OCI-LY1 (cell line): ENCODE measurements around the gene FAM53B.
A peak's percentile ranks its signal among the peaks of the same experiment; 100 is the strongest.

Source experiments
- H2AFZ ChIP-seq: fragments of 200-600 bp; sonication (generic), shearing (Covaris generic); 2 replicates; pipeline ENCODE4 v1.6.0; 2014; ENCODE audit warnings: antibody characterized with exemption, mild to moderate bottlenecking, low read length
- H3F3A ChIP-seq: fragments of 200-600 bp; sonication (generic), shearing (Covaris generic); 2 replicates; pipeline ENCODE4 v1.6.0; 2014; ENCODE audit warnings: mild to moderate bottlenecking, antibody characterized with exemption, low read length, moderate library complexity; ENCODE audit not compliant: insufficient read depth
- H3K27ac ChIP-seq: fragments of 200-600 bp; sonication (generic); 2 replicates; pipeline ENCODE4 v1.5.1; 2014; ENCODE audit warnings: low read length, mixed run types, mild to moderate bottlenecking, low read depth; ENCODE audit not compliant: poor library complexity, severe bottlenecking
- H3K27me3 ChIP-seq: fragments of 200-600 bp; sonication (generic); 2 replicates; pipeline ENCODE4 v1.6.0; 2014; ENCODE audit warnings: antibody characterized with exemption, mild to moderate bottlenecking, low read length, moderate library complexity; ENCODE audit not compliant: insufficient read depth
- H3K36me3 ChIP-seq: fragments of 200-600 bp; sonication (generic); 2 replicates; pipeline ENCODE4 v1.6.1; 2014; ENCODE audit warnings: mild to moderate bottlenecking, antibody characterized with exemption, low read length, moderate library complexity, mixed read lengths; ENCODE audit not compliant: insufficient read depth
- H3K4me1 ChIP-seq: fragments of 200-600 bp; sonication (generic); 2 replicates; pipeline ENCODE4 v1.5.1; 2014; ENCODE audit warnings: mild to moderate bottlenecking, low read length, moderate library complexity; ENCODE audit not compliant: insufficient read depth, severe bottlenecking
- H3K4me2 ChIP-seq: fragments of 200-600 bp; sonication (generic), shearing (Covaris generic); 2 replicates; pipeline ENCODE4 v1.6.1; 2014; ENCODE audit warnings: low read length
- H3K4me3 ChIP-seq: fragments of 200-600 bp; sonication (generic); 2 replicates; pipeline ENCODE4 v1.5.1; 2014; ENCODE audit warnings: low read length, low read depth, mild to moderate bottlenecking, mixed read lengths; ENCODE audit not compliant: poor library complexity, severe bottlenecking
- H3K79me2 ChIP-seq: fragments of 200-600 bp; shearing (Covaris generic); 2 replicates; pipeline ENCODE4 v1.6.1; 2016; ENCODE audit warnings: mixed run types, low read length, mixed read lengths; ENCODE audit not compliant: insufficient read depth
- H3K9ac ChIP-seq: fragments of 200-600 bp; sonication (generic), shearing (Covaris generic); 2 replicates; pipeline ENCODE4 v1.6.1; 2014; ENCODE audit warnings: mild to moderate bottlenecking, low read length, mixed read lengths
- H3K9me2 ChIP-seq: fragments of 200-600 bp; sonication (generic), shearing (Covaris generic); 2 replicates; pipeline ENCODE4 v1.6.1; 2014; ENCODE audit warnings: low read depth, mild to moderate bottlenecking, low read length, mixed read lengths
- H3K9me3 ChIP-seq: fragments of 200-600 bp; shearing (Covaris generic); 2 replicates; pipeline ENCODE4 v1.6.1; 2014; ENCODE audit warnings: low read length, mixed read lengths
- H4K20me1 ChIP-seq: fragments of 200-600 bp; sonication (generic), shearing (Covaris generic); 2 replicates; pipeline ENCODE4 v1.6.0; 2016; ENCODE audit warnings: mild to moderate bottlenecking, low read length; ENCODE audit not compliant: insufficient read depth
- CTCF ChIP-seq: fragments of 200-600 bp; sonication (generic), shearing (Covaris generic); IDR thresholded peaks from 2 replicates; pipeline ENCODE4 v1.5.1; 2017; ENCODE audit warnings: mild to moderate bottlenecking, antibody characterized with exemption, low read length, moderate library complexity, mixed read lengths
- EZH2 ChIP-seq: fragments of 200-600 bp; sonication (generic), shearing (Covaris generic); IDR thresholded peaks from 2 replicates; pipeline ENCODE4 v1.8.0; 2017; ENCODE audit warnings: borderline replicate concordance, mixed run types, mild to moderate bottlenecking, antibody characterized with exemption, low read length, moderate library complexity, mixed read lengths

FAM53B gene

GRCh38 chr10:124630551-124630950 lies 113.6 kb downstream of the FAM53B start:
- Histone ChIP-seq H3K9me3 (no peaks in the 10 kb centered on the region), H3K9ac (no peak overlapping the region), H3K79me2 (peaks cover 4% of the 10 kb centered on the region; the same call in 1 of the 2 replicates), H4K20me1 (no peaks in the 10 kb centered on the region), H3K27ac (peak overlapping the region; percentile 93), H3K27me3 (no peaks in the 10 kb centered on the region), H3K4me2 (no peak overlapping the region), H3K4me1 (peaks cover 66% of the 10 kb centered on the region), H2AFZ (no peak overlapping the region), H3K36me3 (peaks cover 10% of the 10 kb centered on the region; the same call in 1 of the 2 replicates), H3K9me2 (no peaks in the 10 kb centered on the region), H3K4me3 (no peak overlapping the region), H3F3A (no peaks in the 10 kb centered on the region)
- TF ChIP-seq EZH2, result no peak
- TF ChIP-seq CTCF, result no peak

GRCh38 chr10:124629842-124630241 lies 114.3 kb downstream of the FAM53B start:
- Histone ChIP-seq H4K20me1 (no peaks in the 10 kb centered on the region), H3K4me1 (peaks cover 73% of the 10 kb centered on the region), H3K27ac (peak overlapping the region; percentile 93), H3K9ac (no peak overlapping the region), H2AFZ (no peak overlapping the region), H3K36me3 (peaks cover 10% of the 10 kb centered on the region; the same call in 1 of the 2 replicates), H3K27me3 (no peaks in the 10 kb centered on the region), H3K4me3 (no peak overlapping the region), H3K79me2 (peaks cover 4% of the 10 kb centered on the region; the same call in 1 of the 2 replicates), H3K9me2 (no peaks in the 10 kb centered on the region), H3K4me2 (no peak overlapping the region), H3K9me3 (no peaks in the 10 kb centered on the region), H3F3A (no peaks in the 10 kb centered on the region)
- no peak for TF ChIP-seq EZH2

GRCh38 chr10:124629415-124629814 lies 114.8 kb downstream of the FAM53B start:
- Histone ChIP-seq H3K9ac (no peak overlapping the region), H3K27ac (peak overlapping the region; percentile 93), H3K79me2 (peaks cover 4% of the 10 kb centered on the region; the same call in 1 of the 2 replicates), H3K27me3 (no peaks in the 10 kb centered on the region), H3K9me2 (no peaks in the 10 kb centered on the region), H3F3A (no peaks in the 10 kb centered on the region), H4K20me1 (no peaks in the 10 kb centered on the region), H3K36me3 (0 out of 2 replicates have a peak, but pooled peaks cover 7% of the 10 kb centered on the region), H3K4me3 (no peak overlapping the region), H3K9me3 (no peaks in the 10 kb centered on the region), H3K4me1 (peaks cover 77% of the 10 kb centered on the region), H3K4me2 (no peak overlapping the region), H2AFZ (no peak overlapping the region)
- TF ChIP-seq CTCF (no peak), EZH2 (no peak)

GRCh38 chr10:124628676-124629021 lies 115.5 kb downstream of the FAM53B start:
- H3K36me3 ChIP-seq, result no peaks in the 10 kb centered on the region
- no peaks in the 10 kb centered on the region for H3K9me3 ChIP-seq
- H3K27ac ChIP-seq, result peak overlapping the region; percentile 93
- H4K20me1 ChIP-seq, result no peaks in the 10 kb centered on the region
- H3K9me2 ChIP-seq, result no peaks in the 10 kb centered on the region
- no peak overlapping the region for H3K9ac ChIP-seq
- peaks cover 85% of the 10 kb centered on the region for H3K4me1 ChIP-seq
- no peaks in the 10 kb centered on the region for H3F3A ChIP-seq
- TF ChIP-seq CTCF (no peak), EZH2 (no peak)
- no peak overlapping the region for H3K4me3 ChIP-seq
- H3K4me2 ChIP-seq, result no peak overlapping the region; the same call in 1 of the 2 replicates
- no peak overlapping the region for H2AFZ ChIP-seq
- H3K27me3 ChIP-seq, result no peaks in the 10 kb centered on the region
- peaks cover 4% of the 10 kb centered on the region; the same call in 1 of the 2 replicates for H3K79me2 ChIP-seq
